HCT116 (cell line): Measurements from ENCODE around the gene CIAO2A. TPM values are rescaled to one million over a fixed set of nuclear protein-coding genes. Genes with fewer than 3 reads are reported as not detected.

ENCODE experiments used
- ATAC-seq: fragments of 200-7000 bp; cut with Tn5 transposase; 2 replicates; pipeline ENCODE4 v1.9.1; 2020; ENCODE audit warnings: mild to moderate bottlenecking, moderate library complexity
- BruUV-seq: library from RNA; stranded (reverse); fragments of 400-500 nt; replicated peaks from 2 replicates; lab custom pipeline; 2021; lab: Mats Ljungman, UMichigan
- CTCF ChIA-PET: fragments of 300-600 bp; sonication (Branson Sonifier 250); formaldehyde crosslinking; loops from one replicate; lab custom pipeline; 2021; ENCODE audit warnings: antibody characterized with exemption; lab: Charles Lee
- POLR2A ChIA-PET: fragments of 300-600, 350-600 bp; sonication (Branson Sonifier 250); formaldehyde crosslinking; loops from one replicate; lab custom pipeline; 2021; ENCODE audit warnings: antibody characterized with exemption; lab: Charles Lee
- RAD21 ChIA-PET, 2 experiments: fragments of 300-600 bp; sonication (Branson Sonifier 250); formaldehyde crosslinking; loops; one replicate each; lab custom pipeline; 2023; ENCODE audit warnings: low total read pairs in 2 of 2; ENCODE audit not compliant: uncharacterized antibody in 2 of 2, unreplicated experiment in 2 of 2, low non-redundant PET in 1 of 2; lab: Charles Lee
- DNase-seq: peaks from one replicate; pipeline ENCODE4 v3.0.0-alpha.2; 2010; ENCODE audit warnings: low read depth, low spot score
- H2AFZ ChIP-seq: fragments of 200-600 bp; shearing (Covaris generic), sonication (generic); 2 replicates; pipeline ENCODE4 v1.6.1; 2017; ENCODE audit warnings: low read depth, mixed run types, mixed read lengths, antibody characterized with exemption, low read length; ENCODE audit not compliant: poor library complexity, severe bottlenecking
- H3K27ac ChIP-seq: 2 replicates; pipeline ENCODE4 v1.5.1; 2012; ENCODE audit warnings: low read depth, low read length
- H3K27me3 ChIP-seq: fragments of 200-600 bp; sonication (generic); 2 replicates; pipeline ENCODE4 v1.6.1; 2016; ENCODE audit warnings: mixed run types, low read length, mixed read lengths; ENCODE audit not compliant: insufficient read depth
- H3K36me3 ChIP-seq, 2 experiments: fragments of 200-500 bp in 1 of 2; fragments of 200-600 bp in 1 of 2; sonication (Bioruptor generic) in 1 of 2; sonication (generic) in 1 of 2; 2 replicates each; pipeline versions ENCODE4 v1.5.1 to v1.6.1; 2014 to 2016; ENCODE audit warnings: low read length in 2 of 2, inconsistent platforms in 1 of 2, mixed read lengths in 1 of 2, mixed run types in 1 of 2; ENCODE audit not compliant: insufficient read depth in 2 of 2, control insufficient read depth in 1 of 2
- H3K4me1 ChIP-seq, 2 experiments: fragments of 200-600 bp in 1 of 2; sonication (generic) in 1 of 2; 2 replicates each; pipeline versions ENCODE4 v1.5.1 to v1.6.1; 2012 to 2017; ENCODE audit warnings: low read length in 2 of 2, inconsistent platforms in 1 of 2, mild to moderate bottlenecking in 1 of 2, mixed read lengths in 1 of 2, mixed run types in 1 of 2, moderate library complexity in 1 of 2; ENCODE audit not compliant: insufficient read depth in 2 of 2, control insufficient read depth in 1 of 2
- H3K4me2 ChIP-seq: fragments of 200-600 bp; sonication (generic); 2 replicates; pipeline ENCODE4 v1.6.1; 2017; ENCODE audit warnings: mixed run types, low read length, mixed read lengths
- H3K4me3 ChIP-seq, 2 experiments: fragments of 200-600 bp in 1 of 2; sonication (generic) in 1 of 2; replicated peaks in 1 of 2; 2 replicates each; pipeline ENCODE4 v1.5.1; 2011 to 2016; ENCODE audit warnings: low read length in 2 of 2, control low read depth in 1 of 2, low read depth in 1 of 2, mild to moderate bottlenecking in 1 of 2, mixed read lengths in 1 of 2, mixed run types in 1 of 2
- H3K79me2 ChIP-seq: fragments of 200-600 bp; sonication (generic); 2 replicates; pipeline ENCODE4 v1.6.1; 2017; ENCODE audit warnings: mild to moderate bottlenecking, mixed run types, low read length, moderate library complexity, mixed read lengths; ENCODE audit not compliant: insufficient read depth
- H3K9ac ChIP-seq: fragments of 200-600 bp; sonication (generic); 2 replicates; pipeline ENCODE4 v1.6.1; 2016; ENCODE audit warnings: low read length, mixed read lengths
- H3K9me2 ChIP-seq: fragments of 200-600 bp; sonication (generic), shearing (Covaris generic); 2 replicates; pipeline ENCODE4 v1.6.1; 2017; ENCODE audit warnings: mixed run types, mild to moderate bottlenecking, moderate library complexity; ENCODE audit not compliant: insufficient read depth
- H3K9me3 ChIP-seq, 2 experiments: fragments of 200-500 bp in 1 of 2; fragments of 200-600 bp in 1 of 2; sonication (Bioruptor generic) in 1 of 2; sonication (generic) in 1 of 2; 2 replicates each; pipeline ENCODE4 v1.6.1; 2014 to 2017; ENCODE audit warnings: low read length in 2 of 2, mixed read lengths in 2 of 2, inconsistent platforms in 1 of 2, low read depth in 1 of 2, mild to moderate bottlenecking in 1 of 2, mixed run types in 1 of 2, moderate library complexity in 1 of 2; ENCODE audit not compliant: control insufficient read depth in 1 of 2, insufficient read depth in 1 of 2
- H4K20me1 ChIP-seq: fragments of 200-600 bp; sonication (generic), shearing (Covaris generic); 2 replicates; pipeline ENCODE4 v1.6.1; 2017; ENCODE audit warnings: mixed run types, mild to moderate bottlenecking, moderate library complexity; ENCODE audit not compliant: insufficient read depth
- CBX3 ChIP-seq: IDR thresholded peaks from 2 replicates; pipeline ENCODE4 v1.6.1; 2012; ENCODE audit warnings: low read depth
- CEBPB ChIP-seq: IDR thresholded peaks from 2 replicates; pipeline ENCODE4 v1.6.1; 2012; ENCODE audit warnings: low read depth
- EGR1 ChIP-seq: IDR thresholded peaks from 2 replicates; pipeline ENCODE4 v1.6.1; 2012; ENCODE audit warnings: low read depth
- ELF1 ChIP-seq: IDR thresholded peaks from 2 replicates; pipeline ENCODE4 v1.6.1; 2012; ENCODE audit warnings: low read depth, borderline replicate concordance
- EZH2 ChIP-seq: fragments of 200-600 bp; sonication (generic); IDR thresholded peaks from 2 replicates; pipeline ENCODE4 v1.6.1; 2017; ENCODE audit warnings: antibody characterized with exemption, mixed run types
- EZH2phosphoT487 ChIP-seq: fragments of 200-600 bp; IDR thresholded peaks from 2 replicates; pipeline ENCODE4 v1.6.1; 2018; ENCODE audit warnings: antibody characterized with exemption, borderline replicate concordance
- FOSL1 ChIP-seq: IDR thresholded peaks from 2 replicates; pipeline ENCODE4 v1.6.1; 2012; ENCODE audit warnings: low read depth
- POLR2A ChIP-seq: IDR thresholded peaks from 2 replicates; pipeline ENCODE4 v1.7.0; 2011; ENCODE audit warnings: borderline replicate concordance; ENCODE audit not compliant: insufficient read depth, insufficient read length; ENCODE audit errors: extremely low read depth
- POLR2AphosphoS5 ChIP-seq: IDR thresholded peaks from 2 replicates; pipeline ENCODE4 v1.6.1; 2011; ENCODE audit warnings: mild to moderate bottlenecking, low read depth, low read length, moderate library complexity
- RAD21 ChIP-seq: IDR thresholded peaks from 2 replicates; pipeline ENCODE4 v1.6.1; 2012; ENCODE audit warnings: low read depth, mild to moderate bottlenecking
- REST ChIP-seq: IDR thresholded peaks from 2 replicates; pipeline ENCODE4 v1.6.1; 2012; ENCODE audit warnings: low read depth
- SIN3A ChIP-seq: IDR thresholded peaks from 2 replicates; pipeline ENCODE4 v1.6.1; 2012; ENCODE audit warnings: low read depth
- SP1 ChIP-seq: IDR thresholded peaks from 2 replicates; pipeline ENCODE4 v1.6.1; 2012; ENCODE audit warnings: low read depth
- TCF7L2 ChIP-seq: IDR thresholded peaks from 2 replicates; pipeline ENCODE4 v1.7.0; 2011; ENCODE audit warnings: borderline replicate concordance, inconsistent platforms; ENCODE audit not compliant: insufficient read depth, insufficient read length; ENCODE audit errors: extremely low read depth
- YY1 ChIP-seq: IDR thresholded peaks from 2 replicates; pipeline ENCODE4 v1.6.1; 2011; ENCODE audit warnings: low read length, low read depth, moderate library complexity, mild to moderate bottlenecking; ENCODE audit not compliant: insufficient replicate concordance; ENCODE audit errors: extremely low read depth
- ZFX ChIP-seq: fragments of 450-650 bp; IDR thresholded peaks from 2 replicates; pipeline ENCODE4 v1.6.1; 2017
- ZNF274 ChIP-seq: fragments of 200-500 bp; sonication (Bioruptor generic); IDR thresholded peaks from 2 replicates; pipeline ENCODE4 v1.6.1; 2014; ENCODE audit warnings: mild to moderate bottlenecking, low read depth, low read length, inconsistent platforms
- intact Hi-C: fragments of 100-400 bp; cut with micrococcal nuclease; formaldehyde crosslinking; loops from 2 replicates; pipeline ENCODE4 v1.10.0; 2022
- total RNA-seq: library from RNA; stranded (reverse); gene quantifications from one replicate; pipeline ENCODE4 v1.2.1, GENCODE V29; 2021; ENCODE audit not compliant: unreplicated experiment
- TF ChIP-seq, protein P1 (sequence below): IDR thresholded peaks from 2 replicates; pipeline ENCODE4 v1.6.1; 2012
- TF ChIP-seq, protein P2 (sequence below): IDR thresholded peaks from 2 replicates; pipeline ENCODE4 v1.6.1; 2011; ENCODE audit warnings: mild to moderate bottlenecking, low read length, moderate library complexity; ENCODE audit not compliant: insufficient replicate concordance; ENCODE audit errors: extremely low read depth

The CIAO2A gene
- total RNA-seq, 1 experiment from 2014 or later, result 69.3 TPM

- H3K27me3 ChIP-seq, result no peaks in the 10 kb centered on the region
- ChIA-PET POLR2A (no interaction called here), RAD21 (no interaction called here), CTCF (no interaction called here)
- ATAC-seq, result no peak
- DNase-seq, result no peak
- H3K27ac ChIP-seq, result no peak overlapping the region
- H3K9me2 ChIP-seq, result no peaks in the 10 kb centered on the region
- H3K4me3 ChIP-seq, result no peak overlapping the region
- no peaks in the 10 kb centered on the region for H4K20me1 ChIP-seq
- no peaks in the 10 kb centered on the region for H3K9me3 ChIP-seq
- no peaks in the 10 kb centered on the region for H3K4me1 ChIP-seq
- no peak for TF ChIP-seq ELF1
- TF ChIP-seq YY1, result no peak
- no peak for TF ChIP-seq SIN3A
- TF ChIP-seq REST, result no peak
- no peak for TF ChIP-seq SP1
- no peak for TF ChIP-seq EZH2phosphoT487
- no peak for TF ChIP-seq TCF7L2
- no peak for TF ChIP-seq RAD21
- no peak for TF ChIP-seq EZH2
- TF ChIP-seq CEBPB, result no peak
- no peak for TF ChIP-seq FOSL1
- TF ChIP-seq POLR2AphosphoS5, result no peak
- TF ChIP-seq, protein P1, sequence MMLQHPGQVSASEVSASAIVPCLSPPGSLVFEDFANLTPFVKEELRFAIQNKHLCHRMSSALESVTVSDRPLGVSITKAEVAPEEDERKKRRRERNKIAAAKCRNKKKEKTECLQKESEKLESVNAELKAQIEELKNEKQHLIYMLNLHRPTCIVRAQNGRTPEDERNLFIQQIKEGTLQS, result no peak
- no peak for TF ChIP-seq ZNF274
- no peak for TF ChIP-seq POLR2A
- no peak for TF ChIP-seq EGR1
- no peak for TF ChIP-seq CBX3
- TF ChIP-seq, protein P2, sequence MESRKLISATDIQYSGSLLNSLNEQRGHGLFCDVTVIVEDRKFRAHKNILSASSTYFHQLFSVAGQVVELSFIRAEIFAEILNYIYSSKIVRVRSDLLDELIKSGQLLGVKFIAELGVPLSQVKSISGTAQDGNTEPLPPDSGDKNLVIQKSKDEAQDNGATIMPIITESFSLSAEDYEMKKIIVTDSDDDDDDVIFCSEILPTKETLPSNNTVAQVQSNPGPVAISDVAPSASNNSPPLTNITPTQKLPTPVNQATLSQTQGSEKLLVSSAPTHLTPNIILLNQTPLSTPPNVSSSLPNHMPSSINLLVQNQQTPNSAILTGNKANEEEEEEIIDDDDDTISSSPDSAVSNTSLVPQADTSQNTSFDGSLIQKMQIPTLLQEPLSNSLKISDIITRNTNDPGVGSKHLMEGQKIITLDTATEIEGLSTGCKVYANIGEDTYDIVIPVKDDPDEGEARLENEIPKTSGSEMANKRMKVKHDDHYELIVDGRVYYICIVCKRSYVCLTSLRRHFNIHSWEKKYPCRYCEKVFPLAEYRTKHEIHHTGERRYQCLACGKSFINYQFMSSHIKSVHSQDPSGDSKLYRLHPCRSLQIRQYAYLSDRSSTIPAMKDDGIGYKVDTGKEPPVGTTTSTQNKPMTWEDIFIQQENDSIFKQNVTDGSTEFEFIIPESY, result no peak
- TF ChIP-seq ZFX, result no peak
- H2AFZ ChIP-seq, result no peak overlapping the region
- intact Hi-C loops, result no loop called here
- peaks cover 35 to 46% of the 10 kb centered on the region in 2 experiments for H3K36me3 ChIP-seq
- no peaks in the 10 kb centered on the region for H3K79me2 ChIP-seq
- no peak overlapping the region for H3K9ac ChIP-seq
- BruUV-seq, result no TSS peak
- H3K4me2 ChIP-seq, result no peak overlapping the region
Measured at GRCh38 chr15:64136347-64136746, 42.7 kb upstream of the CIAO2A start.
